NCI-H2081 (cell line): Measurements from ENCODE around the gene CRIP1.

Source experiments
- DNase-seq, 2 experiments: peaks; one replicate each; lab custom pipeline; 2025; lab: John Stamatoyannopoulos, UW

Gene CRIP1

GRCh38 chr14:105492971-105493871 lies 6.5 kb downstream of the CRIP1 start:
- no peak for DNase-seq

- DNase-seq: no peak
Measured at GRCh38 chr14:105493921-105494605, 7.4 kb downstream of the CRIP1 start.

GRCh38 chr14:105494606-105494929 lies 7.9 kb downstream of the CRIP1 start:
- no peak for DNase-seq

- no peak for DNase-seq
Measured at GRCh38 chr14:105495101-105495989, 8.7 kb downstream of the CRIP1 start.

- no peak for DNase-seq
Measured at GRCh38 chr14:105495990-105496830, 9.5 kb downstream of the CRIP1 start.

GRCh38 chr14:105496831-105497591 lies 10.3 kb downstream of the CRIP1 start:
- DNase-seq: no peak

- peak; percentile 43 to 78 for DNase-seq
Measured at GRCh38 chr14:105497671-105498429, 11.2 kb downstream of the CRIP1 start.

- no peak for DNase-seq
Measured at GRCh38 chr14:105498430-105499255, 12.0 kb downstream of the CRIP1 start.

GRCh38 chr14:105499256-105500035 lies 12.8 kb downstream of the CRIP1 start:
- no peak for DNase-seq

- DNase-seq: no peak
Measured at GRCh38 chr14:105500036-105500725, 13.5 kb downstream of the CRIP1 start.

- DNase-seq: no peak
Measured at GRCh38 chr14:105500726-105501101, 14.0 kb downstream of the CRIP1 start.

GRCh38 chr14:105501504-105502291 lies 15.0 kb downstream of the CRIP1 start:
- no peak for DNase-seq

- no peak for DNase-seq
Measured at GRCh38 chr14:105502446-105503295, 16.0 kb downstream of the CRIP1 start.

GRCh38 chr14:105503296-105503640 lies 16.6 kb downstream of the CRIP1 start:
- DNase-seq: no peak

GRCh38 chr14:105503935-105504692 lies 17.4 kb downstream of the CRIP1 start:
- no peak for DNase-seq
